K562 (cell line): Measurements from ENCODE around the gene FBXO33. TPM values are rescaled to one million over a fixed set of nuclear protein-coding genes. Genes with fewer than 3 reads are reported as not detected.

Experiments
- ATAC-seq: fragments of 200-7000 bp; cut with Tn5 transposase; 3 replicates; pipeline ENCODE4 v1.9.1; 2020; ENCODE audit warnings: moderate library complexity
- BruUV-seq: library from RNA; stranded (reverse); fragments of 400-500 nt; replicated peaks from 2 replicates; lab custom pipeline; 2021; lab: Mats Ljungman, UMichigan
- CTCF ChIA-PET: fragments of 300-600 bp; formaldehyde crosslinking; extraction: SDS; loops from one replicate; lab custom pipeline; 2021; ENCODE audit warnings: low intra/inter-chr PET ratio; lab: Yijun Ruan, JAX
- POLR2A ChIA-PET: fragments of 300-600, 350-650 bp; sonication (Branson Sonifier 250); formaldehyde crosslinking; extraction: SDS; loops from one replicate; lab custom pipeline; 2021; ENCODE audit warnings: antibody characterized with exemption, inconsistent platforms; lab: Yijun Ruan, JAX
- DNase-seq, 4 experiments: peaks; one replicate each; pipeline versions ENCODE4 v3.0.0 to v3.0.0-alpha.2; 2011 to 2018; ENCODE audit warnings: low spot score in 3 of 4, mixed read lengths in 3 of 4; ENCODE audit errors: extremely low read depth in 1 of 4
- FAIRE-seq: peaks from 2 replicates; lab custom pipeline; 2011; peaks lifted over from hg19 to GRCh38; lab: Jason Lieb, UNC
- H2AFZ ChIP-seq: 2 replicates; pipeline ENCODE4 v1.6.0; 2011; ENCODE audit warnings: low read depth, low read length, control low read depth, inconsistent platforms
- H3K27ac ChIP-seq: fragments of 200-600 bp; 3 replicates; pipeline ENCODE4 v1.8.0; 2011; ENCODE audit warnings: low read depth, mild to moderate bottlenecking, control low read depth, inconsistent platforms, low read length, moderate library complexity, mixed read lengths; ENCODE audit errors: extremely low read depth
- H3K27me3 ChIP-seq, 2 experiments: fragments of 300-600 bp in 1 of 2; 2 replicates in 1 of 2; 3 replicates in 1 of 2; pipeline versions ENCODE4 v1.6.0 to v1.8.0; 2011; ENCODE audit warnings: inconsistent platforms in 2 of 2, low read length in 2 of 2, mild to moderate bottlenecking in 1 of 2, mixed read lengths in 1 of 2, moderate library complexity in 1 of 2; ENCODE audit not compliant: control insufficient read depth in 2 of 2, insufficient read depth in 2 of 2
- H3K36me3 ChIP-seq: fragments of 300-600 bp; 3 replicates; pipeline ENCODE4 v1.8.0; 2011; ENCODE audit warnings: mild to moderate bottlenecking, low read length, inconsistent platforms; ENCODE audit not compliant: control insufficient read depth, insufficient read depth
- H3K4me1 ChIP-seq, 2 experiments: fragments of 200-600 bp in 1 of 2; replicated peaks in 1 of 2; 2 replicates in 1 of 2; 3 replicates in 1 of 2; pipeline versions ENCODE4 v1.5.1 to v1.8.0; 2011; ENCODE audit warnings: inconsistent platforms in 2 of 2, low read length in 2 of 2, mild to moderate bottlenecking in 1 of 2, mixed read lengths in 1 of 2, moderate library complexity in 1 of 2; ENCODE audit not compliant: control insufficient read depth in 2 of 2, insufficient read depth in 2 of 2
- H3K4me2 ChIP-seq: 2 replicates; pipeline ENCODE4 v1.6.1; 2011; ENCODE audit warnings: low read length, control low read depth, inconsistent platforms, mixed read lengths; ENCODE audit not compliant: insufficient read depth
- H3K4me3 ChIP-seq: fragments of 200-600 bp; sonication (generic), shearing (Covaris generic); 2 replicates; pipeline ENCODE4 v1.5.1; 2016; ENCODE audit warnings: control low read depth, inconsistent platforms
- H3K79me2 ChIP-seq: fragments of 200-600 bp; 3 replicates; pipeline ENCODE4 v1.8.0; 2011; ENCODE audit warnings: low read length, inconsistent platforms; ENCODE audit not compliant: control insufficient read depth, insufficient read depth
- H3K9ac ChIP-seq, 2 experiments: 2 replicates each; pipeline versions ENCODE4 v1.6.0 to v1.6.1; 2011; ENCODE audit warnings: low read depth in 2 of 2, low read length in 2 of 2, control low read depth in 1 of 2, inconsistent platforms in 1 of 2, mild to moderate bottlenecking in 1 of 2, mixed read lengths in 1 of 2; ENCODE audit not compliant: insufficient read depth in 1 of 2
- H3K9me1 ChIP-seq: one replicate; pipeline ENCODE4 v1.6.0; 2011; ENCODE audit warnings: inconsistent platforms, mild to moderate bottlenecking, low read length, moderate library complexity; ENCODE audit not compliant: control insufficient read depth, insufficient read depth
- H3K9me3 ChIP-seq: replicated peaks from 2 replicates; pipeline ENCODE4 v1.5.1; 2011; ENCODE audit warnings: low read depth, low read length, inconsistent platforms; ENCODE audit not compliant: control insufficient read depth, insufficient read depth
- H4K20me1 ChIP-seq: replicated peaks from 2 replicates; pipeline ENCODE4 v1.6.1; 2011; ENCODE audit warnings: low read length, inconsistent platforms, mixed read lengths; ENCODE audit not compliant: control insufficient read depth, insufficient read depth
- ASH1L ChIP-seq: fragments of 450-650 bp; IDR thresholded peaks from 2 replicates; pipeline ENCODE4 v1.6.1; 2018; ENCODE audit warnings: borderline replicate concordance, mild to moderate bottlenecking, low read depth; ENCODE audit not compliant: partially characterized antibody
- CEBPZ ChIP-seq: fragments of 150-350 bp; IDR thresholded peaks from 2 replicates; pipeline ENCODE4 v1.6.1; 2014; ENCODE audit warnings: low read depth, mild to moderate bottlenecking, low read length, borderline replicate concordance
- HDAC6 ChIP-seq: IDR thresholded peaks from 2 replicates; pipeline ENCODE4 v1.6.1; 2012; ENCODE audit warnings: low read depth, mild to moderate bottlenecking, control low read depth, inconsistent platforms, low read length, moderate library complexity
- IFI16 ChIP-seq: fragments of 250-450 bp; sonication (Bioruptor Pico); IDR thresholded peaks from 2 replicates; pipeline ENCODE4 v2.1.2; 2022; ENCODE audit warnings: mild to moderate bottlenecking, inconsistent platforms
- KAT2B ChIP-seq: IDR thresholded peaks from one replicate; pipeline ENCODE4 v1.6.1; 2012; ENCODE audit warnings: low read depth, mild to moderate bottlenecking, control low read depth, inconsistent platforms, low read length, moderate library complexity
- KLF6 ChIP-seq: fragments of 250-450 bp; sonication (Bioruptor Pico); IDR thresholded peaks from 2 replicates; pipeline ENCODE4 v1.4.0; 2020; ENCODE audit warnings: mild to moderate bottlenecking, moderate library complexity, borderline replicate concordance
- PCBP2 ChIP-seq: fragments of 200-400 bp; formaldehyde crosslinking; IDR thresholded peaks from 2 replicates; pipeline ENCODE4 v1.6.1; 2018; ENCODE audit warnings: low read length, low read depth, mild to moderate bottlenecking, moderate library complexity; ENCODE audit not compliant: poor library complexity, severe bottlenecking
- RCOR1 ChIP-seq, 2 experiments: IDR thresholded peaks; 2 replicates each; pipeline ENCODE4 v1.6.1; 2012; ENCODE audit warnings: low read depth in 2 of 2, low read length in 2 of 2, borderline replicate concordance in 1 of 2, improper control_type of control experiment in 1 of 2
- RFX1 ChIP-seq: fragments of 450-650 bp; IDR thresholded peaks from 2 replicates; pipeline ENCODE4 v1.6.1; 2016; ENCODE audit warnings: mild to moderate bottlenecking, moderate library complexity
- SLC30A9 ChIP-seq: fragments of 250-450 bp; sonication (Bioruptor Pico); IDR thresholded peaks from 2 replicates; pipeline ENCODE4 v1.8.0; 2022; ENCODE audit warnings: mild to moderate bottlenecking, moderate library complexity
- WGBS: fragments of 100-300 bp; shearing (Covaris generic); methylation state at CpG from one replicate; pipeline ENCODE4 v1.1.6; 2016; ENCODE audit warnings: low coverage, mixed read lengths; ENCODE audit not compliant: insufficient coverage; ENCODE audit errors: missing lambda C conversion rate; 5-methylcytosine and 5-hydroxymethylcytosine counted together
- in situ Hi-C: fragments of 300-500 bp; cut with MboI; formaldehyde crosslinking; loops from 4 replicates; pipeline ENCODE4 v1.15.0; 2018; ENCODE audit warnings: inconsistent platforms, mixed read lengths
- intact Hi-C: fragments of 100-400 bp; cut with micrococcal nuclease; formaldehyde crosslinking; loops from 2 replicates; pipeline ENCODE4 v1.14.2; 2022
- polyA plus RNA-seq, 8 experiments: library from polyadenylated mRNA; depleted of rRNA in 4 of 8; stranded (reverse) in 5 of 8; unstranded in 3 of 8; fragments of >200 nt; fragmentation: Nextera tagmentation in 2 of 8; fragmentation: Illumina TruSeq in 1 of 8; extraction: Ambion mirVana in 2 of 8; extraction: Trizol in 1 of 8; gene quantifications; 2 replicates each; pipeline versions ENCODE4 v1.2.1 to v1.2.3, GENCODE V29; 2011 to 2014; ENCODE audit warnings: inconsistent platforms in 1 of 8, missing spikeins in 1 of 8
- total RNA-seq, 7 experiments: library from RNA; depleted of rRNA in 6 of 7; stranded (reverse); fragments of >200 nt in 6 of 7; fragmentation: Illumina TruSeq in 2 of 7; extraction: Trizol in 2 of 7; gene quantifications; 2 replicates each; pipeline versions ENCODE4 v1.2.1 to v1.2.3, GENCODE V29; 2011 to 2021; ENCODE audit warnings: low replicate concordance in 1 of 7

The FBXO33 gene
- total and polyA plus RNA-seq, 9 of the 15 experiments (the other 6 are each of a cell fraction or from before 2014, with no cell fraction given) = 1.6 to 7.5 (median 5.0) TPM

- Histone ChIP-seq H3K9me1 (no peaks in the 10 kb centered on the region), H4K20me1 (no peaks in the 10 kb centered on the region), H3K9ac (no peak overlapping the region), H3K27ac (no peak overlapping the region), H3K4me3 (no peak overlapping the region), H3K79me2 (no peaks in the 10 kb centered on the region), H3K4me1 (no peaks in the 10 kb centered on the region; a peak in 1 of 5 replicates), H3K27me3 (no peaks in the 10 kb centered on the region), H2AFZ (no peak overlapping the region), H3K4me2 (no peak overlapping the region), H3K36me3 (no peaks in the 10 kb centered on the region), H3K9me3 (no peaks in the 10 kb centered on the region)
- FAIRE-seq = no peak
- POLR2A ChIA-PET = no interaction called here
- no peak for ATAC-seq
- intact Hi-C loops = loop anchor here (5.0 kb wide), 1 partner anchor 258 kb away; no protein-coding TSS in a partner anchor
- no peak for TF ChIP-seq HDAC6
- TF ChIP-seq KLF6 (CRISPR knock-in tag) = no peak
- TF ChIP-seq PCBP2 = no peak
- no peak for TF ChIP-seq SLC30A9 (CRISPR knock-in tag)
- no peak for TF ChIP-seq ASH1L
- no peak for TF ChIP-seq KAT2B
- no peak for TF ChIP-seq IFI16
- TF ChIP-seq RCOR1 (IDR thresholded peaks at IDR 0.05; ENCODE audit: borderline replicate concordance in 1 of 2, low read depth in 2 of 2, low read length in 2 of 2) = no peak
- TF ChIP-seq RFX1 = no peak
- TF ChIP-seq CEBPZ = no peak
- in situ Hi-C loops = loop anchor here (10.0 kb wide), 1 partner anchor 251 kb away; the partner anchor contains the start of gene GEMIN2
- CTCF ChIA-PET = no interaction called here
- no TSS peak for BruUV-seq
- no peak for DNase-seq
- WGBS = 38% methylated on average over 1 of the region's 1 CpG
Observed at GRCh38 chr14:39365354-39365753, 66.9 kb downstream of the FBXO33 start.
